Mesothelial cell of epicardium (in vitro differentiated cells): ENCODE results near the gene RAP1GAP2. TPM values are rescaled to one million over a fixed set of nuclear protein-coding genes. Genes with fewer than 3 reads are reported as not detected.

ENCODE experiments used
- DNase-seq, 2 experiments: peaks; one replicate each; pipeline ENCODE4 v3.0.0; 2021; ENCODE audit warnings: low spot score in 2 of 2; ENCODE audit not compliant: unreplicated experiment in 2 of 2
- H3K27ac Mint-ChIP-seq: 2 replicates; pipeline ENCODE4 v1.8.0; 2021; ENCODE audit warnings: mixed read lengths
- H3K27me3 Mint-ChIP-seq: 2 replicates; pipeline ENCODE4 v1.8.0; 2021; ENCODE audit warnings: low read depth, mixed read lengths
- H3K36me3 Mint-ChIP-seq: 2 replicates; pipeline ENCODE4 v1.8.0; 2021; ENCODE audit warnings: mixed read lengths
- H3K4me1 Mint-ChIP-seq: 2 replicates; pipeline ENCODE4 v1.8.0; 2021; ENCODE audit warnings: mixed read lengths
- H3K4me3 Mint-ChIP-seq: 2 replicates; pipeline ENCODE4 v1.8.0; 2021; ENCODE audit warnings: mild to moderate bottlenecking, moderate library complexity, mixed read lengths
- H3K9me3 Mint-ChIP-seq: 2 replicates; pipeline ENCODE4 v1.8.0; 2021; ENCODE audit warnings: mixed read lengths
- total RNA-seq: library from RNA; stranded (reverse); gene quantifications from 3 replicates; pipeline ENCODE4 v1.2.1, GENCODE V29; 2021
- TF ChIP-seq, protein P1 (sequence below): fragments of 200-600 bp; sonication (generic); IDR thresholded peaks from one replicate; pipeline ENCODE4 v1.5.0; 2021; ENCODE audit warnings: antibody characterized with exemption; ENCODE audit not compliant: unreplicated experiment

The RAP1GAP2 gene
- total RNA-seq, 1 donor from 2014 or later, result 7.1 TPM

DNA sequence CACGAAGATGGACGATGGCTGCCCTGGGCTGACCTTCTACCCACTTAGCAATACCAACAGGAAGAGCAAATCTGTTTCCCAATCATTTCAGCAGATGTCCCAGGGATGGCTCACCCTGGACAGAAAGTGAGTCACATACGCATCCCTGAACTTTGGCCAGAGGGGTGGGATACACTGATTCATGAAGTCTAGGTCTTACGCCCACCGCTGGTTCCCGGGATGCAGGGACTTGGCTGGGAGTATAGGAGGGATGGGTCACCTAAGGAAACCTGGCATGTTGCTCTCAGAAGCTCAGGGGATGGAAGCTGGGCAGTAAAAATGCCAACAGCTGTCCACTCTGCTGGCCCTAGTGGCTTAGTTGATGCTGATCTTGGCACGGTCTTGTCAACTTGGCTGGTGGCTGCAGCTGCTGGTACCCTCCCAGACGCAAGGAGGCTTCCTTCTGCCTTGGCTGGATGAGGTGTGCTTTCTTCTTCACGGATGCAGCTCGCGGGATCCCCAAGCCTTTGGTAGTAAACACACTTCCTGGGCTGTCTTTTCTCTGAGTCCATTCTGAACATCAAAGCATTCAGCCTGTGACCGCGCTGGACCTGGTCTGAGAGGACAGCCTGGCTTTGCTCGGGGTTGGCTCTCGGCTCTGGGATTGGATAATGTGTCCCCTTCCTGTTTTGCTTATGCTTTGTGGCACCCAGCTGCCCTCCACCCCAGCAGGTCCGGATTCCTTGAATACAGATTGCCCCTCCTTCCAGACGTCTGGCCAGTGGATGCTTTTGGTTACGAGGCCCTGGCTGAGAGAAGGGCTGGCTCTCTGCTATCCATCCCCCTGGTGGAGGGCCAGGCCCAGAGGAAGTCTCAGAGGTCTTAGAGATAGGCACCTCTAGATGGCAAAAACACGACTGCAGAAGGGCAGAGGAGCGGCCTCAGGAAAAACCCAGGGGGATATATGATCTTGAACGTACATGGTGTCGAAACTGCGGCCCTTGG, 71.5 kb downstream of the RAP1GAP2 start:
- Mint-ChIP-seq H3K4me1 (peaks cover 5% of the 10 kb centered on the region), H3K4me3 (no peak overlapping the region)

DNA sequence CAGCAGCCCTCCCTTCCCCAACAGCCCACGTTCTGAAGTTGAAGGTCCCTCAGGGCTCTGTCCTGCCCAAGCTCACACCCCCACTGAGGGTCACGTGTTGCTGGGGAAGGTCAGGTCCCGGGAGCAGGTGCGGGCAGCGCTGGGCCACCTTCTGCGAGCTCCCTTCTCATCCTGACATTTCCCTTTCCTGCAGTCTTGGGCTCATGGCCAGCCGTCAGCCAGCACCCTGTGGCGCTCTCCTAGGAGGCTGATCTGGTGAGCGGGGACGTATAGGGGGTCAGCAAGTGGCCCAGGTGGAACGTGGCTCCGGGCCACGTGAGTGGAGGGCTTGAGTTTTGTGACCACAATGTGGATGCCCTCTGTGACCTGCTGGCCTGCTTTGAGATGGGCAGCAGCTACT, 73.4 kb downstream of the RAP1GAP2 start:
- H3K36me3 Mint-ChIP-seq, result no peaks in the 10 kb centered on the region
- peaks cover 12% of the 10 kb centered on the region for H3K4me1 Mint-ChIP-seq
- no peak for DNase-seq
- H3K4me3 Mint-ChIP-seq, result no peak overlapping the region
- TF ChIP-seq, protein P1, sequence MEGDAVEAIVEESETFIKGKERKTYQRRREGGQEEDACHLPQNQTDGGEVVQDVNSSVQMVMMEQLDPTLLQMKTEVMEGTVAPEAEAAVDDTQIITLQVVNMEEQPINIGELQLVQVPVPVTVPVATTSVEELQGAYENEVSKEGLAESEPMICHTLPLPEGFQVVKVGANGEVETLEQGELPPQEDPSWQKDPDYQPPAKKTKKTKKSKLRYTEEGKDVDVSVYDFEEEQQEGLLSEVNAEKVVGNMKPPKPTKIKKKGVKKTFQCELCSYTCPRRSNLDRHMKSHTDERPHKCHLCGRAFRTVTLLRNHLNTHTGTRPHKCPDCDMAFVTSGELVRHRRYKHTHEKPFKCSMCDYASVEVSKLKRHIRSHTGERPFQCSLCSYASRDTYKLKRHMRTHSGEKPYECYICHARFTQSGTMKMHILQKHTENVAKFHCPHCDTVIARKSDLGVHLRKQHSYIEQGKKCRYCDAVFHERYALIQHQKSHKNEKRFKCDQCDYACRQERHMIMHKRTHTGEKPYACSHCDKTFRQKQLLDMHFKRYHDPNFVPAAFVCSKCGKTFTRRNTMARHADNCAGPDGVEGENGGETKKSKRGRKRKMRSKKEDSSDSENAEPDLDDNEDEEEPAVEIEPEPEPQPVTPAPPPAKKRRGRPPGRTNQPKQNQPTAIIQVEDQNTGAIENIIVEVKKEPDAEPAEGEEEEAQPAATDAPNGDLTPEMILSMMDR, result no peak
- H3K27me3 Mint-ChIP-seq, result no peaks in the 10 kb centered on the region
- no peaks in the 10 kb centered on the region for H3K9me3 Mint-ChIP-seq
- no peak overlapping the region for H3K27ac Mint-ChIP-seq

More for the DNA sequence above, 71.5 kb downstream of the RAP1GAP2 start:
- DNase-seq, result no peak
- Mint-ChIP-seq H3K27ac (no peak overlapping the region), H3K36me3 (no peaks in the 10 kb centered on the region), H3K9me3 (no peaks in the 10 kb centered on the region), H3K27me3 (no peaks in the 10 kb centered on the region)
- TF ChIP-seq, protein P1, result no peak

DNA sequence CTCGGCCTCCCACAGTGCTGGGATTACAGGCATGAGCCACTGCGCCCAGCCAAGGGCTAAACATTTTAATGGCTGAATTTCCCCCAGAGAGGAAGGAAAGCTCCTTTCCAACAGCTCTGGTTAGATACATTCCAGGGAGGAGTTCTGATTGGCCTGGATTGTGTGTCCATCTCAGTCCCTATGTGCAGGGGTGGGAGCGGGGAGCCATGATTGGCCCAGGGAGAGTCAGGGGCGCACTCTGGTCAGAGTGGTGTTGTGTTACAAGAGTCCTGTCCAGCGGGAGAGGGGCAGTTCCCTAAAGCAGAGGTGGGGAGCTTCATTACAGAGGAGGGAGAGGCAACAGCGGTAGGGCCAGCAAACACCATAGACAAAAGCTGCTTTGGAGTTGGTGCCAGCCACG, 75.0 kb downstream of the RAP1GAP2 start:
- DNase-seq, result no peak
- no peaks in the 10 kb centered on the region for H3K36me3 Mint-ChIP-seq
- H3K4me1 Mint-ChIP-seq, result peaks cover 11% of the 10 kb centered on the region
- H3K27me3 Mint-ChIP-seq, result no peaks in the 10 kb centered on the region
- TF ChIP-seq, protein P1, result no peak
- no peak overlapping the region for H3K27ac Mint-ChIP-seq
- H3K9me3 Mint-ChIP-seq, result no peaks in the 10 kb centered on the region
- no peak overlapping the region for H3K4me3 Mint-ChIP-seq

DNA sequence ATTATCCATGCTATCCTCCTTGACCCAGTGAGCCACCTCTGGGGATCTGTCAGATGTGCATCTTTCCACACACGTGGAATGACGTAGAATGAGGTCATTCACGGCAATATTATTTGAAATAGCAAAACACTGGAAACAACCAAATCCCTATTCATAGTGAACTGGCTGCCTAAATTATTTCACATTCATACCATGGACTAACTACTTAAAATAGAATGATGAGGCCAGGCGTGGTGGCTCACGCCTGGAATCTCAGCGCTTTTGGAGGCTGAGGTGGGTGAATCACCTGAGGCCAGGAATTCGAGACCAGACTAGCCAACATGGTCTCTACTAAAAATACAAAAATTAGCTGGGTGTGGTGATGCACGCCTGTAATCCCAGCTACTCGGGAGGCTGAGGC, 75.5 kb downstream of the RAP1GAP2 start:
- TF ChIP-seq, protein P1, result no peak
- Mint-ChIP-seq H3K27me3 (no peaks in the 10 kb centered on the region), H3K9me3 (no peaks in the 10 kb centered on the region), H3K36me3 (no peaks in the 10 kb centered on the region), H3K4me1 (peaks cover 15% of the 10 kb centered on the region), H3K27ac (no peak overlapping the region), H3K4me3 (no peak overlapping the region)
- no peak for DNase-seq

DNA sequence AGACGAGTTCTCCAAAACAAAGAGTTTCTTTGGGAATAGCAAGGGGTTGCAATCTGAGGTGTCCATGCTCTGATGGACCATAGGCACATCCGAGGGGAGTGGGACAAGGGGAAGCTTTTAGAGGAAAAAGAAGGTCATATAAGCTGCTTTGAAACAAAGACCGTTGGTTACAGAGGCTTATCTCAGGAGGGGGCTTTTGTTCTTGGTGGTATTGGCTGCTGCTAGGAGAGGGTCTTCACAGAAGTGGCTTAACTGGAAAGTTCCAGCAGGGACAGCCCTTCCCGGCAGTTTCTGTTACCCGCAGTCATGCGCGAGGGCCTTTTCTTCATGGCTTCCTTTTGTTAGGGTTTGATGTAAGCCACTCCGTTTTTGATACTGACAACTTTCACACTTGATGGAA, 76.0 kb downstream of the RAP1GAP2 start:
- Mint-ChIP-seq H3K4me1 (peaks cover 15% of the 10 kb centered on the region), H3K36me3 (no peaks in the 10 kb centered on the region), H3K9me3 (no peaks in the 10 kb centered on the region), H3K27me3 (no peaks in the 10 kb centered on the region), H3K27ac (no peak overlapping the region), H3K4me3 (no peak overlapping the region)
- no peak for DNase-seq
- TF ChIP-seq, protein P1, result no peak
